ENCODE results near the gene TMEM52.

GRCh38 chr1:1958071-1958541 lies 39.0 kb upstream of the TMEM52 start:
- no peak for TF ChIP-seq CTCF (IDR thresholded peaks at IDR 0.05; ENCODE audit: poor library complexity)
- TF ChIP-seq EZH2 (IDR thresholded peaks at IDR 0.05; ENCODE audit: borderline replicate concordance): no peak
- TF ChIP-seq EZH2phosphoT487 (IDR thresholded peaks at IDR 0.05; ENCODE audit: low read depth, severe bottlenecking, unreplicated experiment): no peak

Measured in hepatocyte (in vitro differentiated cells).